Sigmoid colon (tissue), 7 donors: ENCODE measurements around the gene DYNC1LI2. TPM values are rescaled to one million over a fixed set of nuclear protein-coding genes. Genes with fewer than 3 reads are reported as not detected.
A peak's percentile ranks its signal among the peaks of the same experiment; 100 is the strongest.

Source experiments
- DNase-seq: peaks from one replicate; pipeline ENCODE4 v3.0.0-alpha.2; 2019
- H3K27ac ChIP-seq, 4 donors: fragments of 200-600 bp; sonication (generic); one replicate each; pipeline ENCODE4 v1.5.1; 2016 to 2019; ENCODE audit warnings: mild to moderate bottlenecking in 1 of 4
- H3K27me3 ChIP-seq, 3 donors: fragments of 200-600 bp; sonication (generic); one replicate each; pipeline ENCODE4 v1.5.1; 2019; ENCODE audit warnings: mild to moderate bottlenecking in 1 of 3
- H3K36me3 ChIP-seq, 4 donors: fragments of 200-600 bp; sonication (generic); one replicate each; pipeline ENCODE4 v1.5.1; 2016 to 2019
- H3K4me1 ChIP-seq, 4 donors: fragments of 200-600 bp; sonication (generic); one replicate each; pipeline ENCODE4 v1.5.1; 2017 to 2019
- H3K4me3 ChIP-seq, 4 donors: fragments of 200-600 bp; sonication (generic); one replicate each; pipeline ENCODE4 v1.5.1; 2017 to 2019; ENCODE audit warnings: mild to moderate bottlenecking in 2 of 4, moderate library complexity in 1 of 4
- H3K9me3 ChIP-seq, 4 donors: fragments of 200-600 bp in 3 of 4; sonication (generic) in 3 of 4; one replicate each; pipeline versions ENCODE4 v1.5.1 to v1.6.1; 2013 to 2019
- EP300 ChIP-seq, 4 donors: sonication (generic); formaldehyde crosslinking; IDR thresholded peaks; one replicate each; pipeline ENCODE4 v1.6.1; 2017; ENCODE audit warnings: antibody characterized with exemption in 4 of 4
- POLR2A ChIP-seq, 2 donors: fragments of 450-650 bp; IDR thresholded peaks; one replicate each; pipeline ENCODE4 v1.6.1; 2016; ENCODE audit warnings: antibody characterized with exemption in 2 of 2, mild to moderate bottlenecking in 2 of 2, moderate library complexity in 2 of 2
- POLR2AphosphoS5 ChIP-seq, 4 donors: sonication (generic); formaldehyde crosslinking; IDR thresholded peaks; one replicate each; pipeline ENCODE4 v1.6.1; 2017; ENCODE audit warnings: antibody characterized with exemption in 4 of 4
- WGBS, 2 donors: extraction: QIAGEN DNeasy Blood & Tissue Kit; methylation state at CpG; one replicate each; pipeline ENCODE4 v1.1.7; 2013; 5-methylcytosine and 5-hydroxymethylcytosine counted together
- intact Hi-C: fragments of 100-400 bp; cut with DNase I; formaldehyde crosslinking; loops from one replicate; pipeline ENCODE4 v1.15.1; 2023
- polyA plus RNA-seq, 3 donors: library from polyadenylated mRNA; stranded (reverse); fragments of 200-250 nt; gene quantifications; one replicate each; pipeline ENCODE4 v1.2.3, GENCODE V29; 2013
- total RNA-seq, 4 donors: library from RNA; depleted of rRNA; stranded (reverse); fragments of >200 nt; gene quantifications; one replicate each; pipeline ENCODE4 v1.1.0, GENCODE V29; 2016
- TF ChIP-seq, protein P1 (sequence below), 4 experiments: fragments of 450-650 bp in 3 of 4; fragments of 200-600 bp in 1 of 4; IDR thresholded peaks; one replicate each; pipeline ENCODE4 v1.5.1; 2016 to 2019; ENCODE audit warnings: antibody characterized with exemption in 4 of 4, mild to moderate bottlenecking in 3 of 4, moderate library complexity in 2 of 4
- donor health status: healthy with polysubstance abuse.
- donor health status: Bipolar disorder and iron deficiency.
- donor health status: healthy.

Gene DYNC1LI2
- total and polyA plus RNA-seq, 7 donors, result 52.9 to 327 (median 164) TPM

DNA sequence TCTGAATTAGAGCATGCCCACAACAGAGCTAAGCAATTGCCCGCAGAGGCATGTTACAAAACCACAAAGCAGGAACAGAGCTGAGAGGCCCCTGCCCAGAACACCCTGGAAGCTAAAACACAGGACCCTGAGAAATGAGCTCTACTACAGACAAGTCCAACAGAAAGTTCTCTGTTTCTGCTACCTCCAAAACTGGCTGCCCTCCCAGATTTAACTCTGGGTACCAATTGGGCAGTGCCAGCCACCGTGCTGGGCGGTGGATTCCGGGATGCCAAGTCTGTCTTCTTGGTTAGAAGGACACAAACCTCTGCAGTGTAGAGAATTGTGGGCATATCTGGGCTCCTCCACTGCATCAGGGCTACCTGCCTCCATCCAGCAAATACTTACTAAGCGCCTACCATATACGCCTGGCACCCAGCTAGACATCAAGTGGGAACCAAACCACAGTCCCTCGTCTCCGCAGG, 55.9 kb downstream of the DYNC1LI2 start:
- 11 to 26% methylated on average over 8 of the region's 8 CpGs for WGBS, 2 donors

DNA sequence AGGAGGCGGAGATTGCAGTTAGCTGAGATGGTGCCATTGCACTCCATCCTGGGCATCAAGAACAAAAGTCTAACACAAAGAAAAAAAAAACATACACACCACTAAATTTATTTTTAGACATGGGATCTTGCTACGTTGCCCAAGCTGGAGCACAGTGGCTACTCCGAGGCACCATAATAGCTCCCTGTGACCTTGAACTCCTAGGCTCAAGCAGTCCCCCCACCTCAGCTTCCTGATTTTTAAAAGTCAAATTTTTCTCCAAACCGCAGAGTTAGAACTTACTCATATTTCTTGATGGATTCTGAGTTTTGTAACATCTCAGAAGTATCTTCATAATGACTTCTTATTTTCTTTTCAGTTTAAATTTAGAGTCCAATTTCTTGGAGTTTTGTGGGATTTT, 58.3 kb downstream of the DYNC1LI2 start:
- peak; percentile 17 for DNase-seq
- TF ChIP-seq, protein P1, sequence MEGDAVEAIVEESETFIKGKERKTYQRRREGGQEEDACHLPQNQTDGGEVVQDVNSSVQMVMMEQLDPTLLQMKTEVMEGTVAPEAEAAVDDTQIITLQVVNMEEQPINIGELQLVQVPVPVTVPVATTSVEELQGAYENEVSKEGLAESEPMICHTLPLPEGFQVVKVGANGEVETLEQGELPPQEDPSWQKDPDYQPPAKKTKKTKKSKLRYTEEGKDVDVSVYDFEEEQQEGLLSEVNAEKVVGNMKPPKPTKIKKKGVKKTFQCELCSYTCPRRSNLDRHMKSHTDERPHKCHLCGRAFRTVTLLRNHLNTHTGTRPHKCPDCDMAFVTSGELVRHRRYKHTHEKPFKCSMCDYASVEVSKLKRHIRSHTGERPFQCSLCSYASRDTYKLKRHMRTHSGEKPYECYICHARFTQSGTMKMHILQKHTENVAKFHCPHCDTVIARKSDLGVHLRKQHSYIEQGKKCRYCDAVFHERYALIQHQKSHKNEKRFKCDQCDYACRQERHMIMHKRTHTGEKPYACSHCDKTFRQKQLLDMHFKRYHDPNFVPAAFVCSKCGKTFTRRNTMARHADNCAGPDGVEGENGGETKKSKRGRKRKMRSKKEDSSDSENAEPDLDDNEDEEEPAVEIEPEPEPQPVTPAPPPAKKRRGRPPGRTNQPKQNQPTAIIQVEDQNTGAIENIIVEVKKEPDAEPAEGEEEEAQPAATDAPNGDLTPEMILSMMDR (IDR thresholded peaks at IDR 0.05), result no peak
- TF ChIP-seq POLR2A (IDR thresholded peaks at IDR 0.05), result no peak
- TF ChIP-seq POLR2AphosphoS5 (IDR thresholded peaks at IDR 0.05), result no peak
- TF ChIP-seq EP300 (IDR thresholded peaks at IDR 0.05), result no peak
- H3K9me3 ChIP-seq, result no peaks in the 10 kb centered on the region
- no peak overlapping the region for H3K27ac ChIP-seq
- peaks cover 0 to 25% (median 17%) of the 10 kb centered on the region in 4 donors for H3K4me1 ChIP-seq
- no peaks in the 10 kb centered on the region for H3K27me3 ChIP-seq
- 90 to 94% methylated on average over 4 of the region's 4 CpGs for WGBS, 2 donors
- no peak overlapping the region for H3K4me3 ChIP-seq
- intact Hi-C loops, result no loop called here
- H3K36me3 ChIP-seq, result no peaks in the 10 kb centered on the region

More for the DNA sequence above, 55.9 kb downstream of the DYNC1LI2 start:
- H3K4me1 ChIP-seq, result peaks cover 0 to 25% (median 17%) of the 10 kb centered on the region in 4 donors
- H3K27ac ChIP-seq, result peak overlapping the region in 2 of 4 donors; percentile 57 to 72
- no peaks in the 10 kb centered on the region for H3K36me3 ChIP-seq
- no peaks in the 10 kb centered on the region for H3K27me3 ChIP-seq
- no peaks in the 10 kb centered on the region for H3K9me3 ChIP-seq
- no peak for TF ChIP-seq POLR2A (IDR thresholded peaks at IDR 0.05)
- TF ChIP-seq, protein P1 (IDR thresholded peaks at IDR 0.05), result no peak
- TF ChIP-seq POLR2AphosphoS5 (IDR thresholded peaks at IDR 0.05), result no peak
- no peak for TF ChIP-seq EP300 (IDR thresholded peaks at IDR 0.05)
- no peak for DNase-seq
- H3K4me3 ChIP-seq, result peak overlapping the region; percentile 47 to 94 (median 80)
- intact Hi-C loops, result no loop called here

DNA sequence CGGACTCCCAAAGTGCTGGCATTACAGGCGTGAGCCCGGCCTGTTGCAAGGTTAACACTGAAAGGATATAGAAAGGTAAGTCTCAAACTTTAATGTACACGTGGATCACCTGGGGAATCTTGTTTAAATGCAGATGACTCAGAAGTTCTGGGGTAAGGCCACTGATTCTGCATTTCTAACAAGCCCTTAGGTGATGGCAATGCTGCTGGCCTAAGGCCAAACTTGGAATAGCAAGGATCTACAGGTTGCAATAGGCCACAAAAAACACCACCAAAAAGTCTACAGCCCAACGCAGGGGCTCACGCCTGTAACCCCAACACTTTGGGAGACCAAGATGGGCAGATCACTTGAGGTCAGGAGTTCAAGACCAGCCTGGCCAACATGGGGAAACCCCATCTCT, 59.1 kb downstream of the DYNC1LI2 start:
- TF ChIP-seq EP300 (IDR thresholded peaks at IDR 0.05) (no peak), POLR2AphosphoS5 (IDR thresholded peaks at IDR 0.05) (no peak), POLR2A (IDR thresholded peaks at IDR 0.05) (no peak)
- TF ChIP-seq, protein P1 (IDR thresholded peaks at IDR 0.05), result no peak
- Histone ChIP-seq H3K4me1 (peaks cover 0 to 23% (median 16%) of the 10 kb centered on the region in 4 donors), H3K27ac (no peak overlapping the region), H3K36me3 (no peaks in the 10 kb centered on the region), H3K27me3 (no peaks in the 10 kb centered on the region), H3K4me3 (no peak overlapping the region), H3K9me3 (no peaks in the 10 kb centered on the region)
- intact Hi-C loops, result no loop called here
- WGBS, 2 donors, result 81 to 90% methylated on average over 6 of the region's 6 CpGs
- DNase-seq, result peak; percentile 26

DNA sequence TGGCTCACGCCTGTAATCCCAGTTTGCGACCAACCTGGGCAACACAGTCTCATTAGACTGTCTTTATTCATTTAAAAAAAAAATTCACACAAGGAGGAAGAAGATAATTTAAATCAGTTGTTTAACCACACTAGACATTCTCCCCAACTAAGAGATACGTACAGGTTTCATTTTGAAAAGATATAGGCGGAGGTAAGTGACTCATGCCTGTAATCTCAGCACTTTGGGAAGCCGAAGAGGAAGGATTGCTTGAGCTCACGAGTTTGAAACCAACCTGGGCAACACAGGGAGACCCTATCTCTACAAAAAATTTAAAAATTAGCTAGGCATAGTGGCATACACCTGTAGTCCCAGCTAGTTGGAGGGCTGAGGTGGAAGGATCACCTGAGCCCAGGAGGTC, 60.2 kb downstream of the DYNC1LI2 start:
- no peak for DNase-seq
- H3K4me1 ChIP-seq, result peaks cover 0 to 19% (median 13%) of the 10 kb centered on the region in 4 donors
- H3K27me3 ChIP-seq, result no peaks in the 10 kb centered on the region
- H3K9me3 ChIP-seq, result no peaks in the 10 kb centered on the region
- H3K4me3 ChIP-seq, result no peak overlapping the region
- WGBS, 2 donors, result 38 to 66% methylated on average over 6 of the region's 6 CpGs
- H3K36me3 ChIP-seq, result no peaks in the 10 kb centered on the region
- H3K27ac ChIP-seq, result no peak overlapping the region
- TF ChIP-seq EP300 (IDR thresholded peaks at IDR 0.05) (no peak), POLR2A (IDR thresholded peaks at IDR 0.05) (no peak), POLR2AphosphoS5 (IDR thresholded peaks at IDR 0.05) (no peak)
- TF ChIP-seq, protein P1 (IDR thresholded peaks at IDR 0.05), result no peak
- intact Hi-C loops, result no loop called here
